B cell (primary cell): ENCODE measurements around the gene TOM1L1.

Experiments
- CTCF ChIP-seq: fragments of 200-600 bp; IDR thresholded peaks from one replicate; pipeline ENCODE4 v1.8.0; 2022; ENCODE audit warnings: antibody characterized with exemption, mild to moderate bottlenecking
- EZH2 ChIP-seq: IDR thresholded peaks from 2 replicates; pipeline ENCODE4 v1.6.1; 2012; ENCODE audit warnings: borderline replicate concordance, low read depth, mild to moderate bottlenecking, moderate library complexity, low read length; ENCODE audit not compliant: insufficient read depth, poor library complexity, severe bottlenecking

DNA sequence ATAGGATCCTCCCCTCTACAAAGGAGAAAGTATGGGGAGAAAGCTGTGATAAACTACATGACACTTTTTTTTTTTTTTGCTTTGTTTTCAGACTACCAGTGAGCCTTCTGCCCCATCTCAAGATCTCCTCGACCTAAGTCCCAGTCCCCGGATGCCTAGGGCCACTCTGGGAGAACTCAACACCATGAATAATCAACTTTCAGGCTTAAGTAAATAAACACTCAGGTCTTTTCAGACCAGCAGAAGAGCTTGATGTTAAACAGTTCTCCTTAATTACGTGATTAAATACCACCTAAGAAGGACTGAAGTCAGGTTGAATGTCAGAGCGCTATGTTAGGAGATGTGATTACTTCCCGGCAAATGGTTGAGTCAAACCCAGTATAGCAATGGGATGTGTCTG is 36.4 kb downstream of the TOM1L1 start:
- no peak for TF ChIP-seq CTCF
- TF ChIP-seq EZH2: no peak
